ENCODE data around the gene LAD1. TPM values are rescaled to one million over a fixed set of nuclear protein-coding genes. Genes with fewer than 3 reads are reported as not detected.

LAD1 gene
- total RNA-seq, 1 experiment from 2014 or later: 30.1 TPM

GRCh38 chr1:201404055-201404454 lies 4.9 kb upstream of the LAD1 start:
- no peak overlapping the region for H2BK5ac ChIP-seq (ENCODE audit: insufficient read length, low read length)
- H3T11ph ChIP-seq (ENCODE audit: low read length): no peak overlapping the region
- no peak overlapping the region for H3K4me3 Mint-ChIP-seq
- H3K36me3 Mint-ChIP-seq (ENCODE audit: insufficient read depth in 1 of 3, low read depth in 3 of 3): peaks cover 0 to 3% (median 0%) of the 10 kb centered on the region in 3 experiments; a peak in 3 of 7 replicates
- no peak overlapping the region for H2BK120ac ChIP-seq (ENCODE audit: low read depth, low read length, poor library complexity, severe bottlenecking)
- WGBS (ENCODE audit: extremely low coverage, insufficient read length, low lambda C conversion rate): no CpG with 5 or more reads among the region's 7 CpGs
- no peak overlapping the region for H3K23ac ChIP-seq (ENCODE audit: insufficient read length, low read depth, low read length)
- no peaks in the 10 kb centered on the region for H4K20me1 ChIP-seq (ENCODE audit: control insufficient read depth, insufficient read depth, insufficient read length)
- no peak overlapping the region for H2BK15ac ChIP-seq (ENCODE audit: low read depth, low read length)
- H3K79me1 ChIP-seq (ENCODE audit: insufficient read depth, low read depth, low read length, poor library complexity, severe bottlenecking): no peaks in the 10 kb centered on the region
- peaks cover 9% of the 10 kb centered on the region for H3K23me2 ChIP-seq (ENCODE audit: insufficient read length, low read depth, low read length, poor library complexity, severe bottlenecking)
- H4K91ac ChIP-seq (ENCODE audit: insufficient read length, low read depth, low read length): no peak overlapping the region
- no peak overlapping the region for H3K56ac ChIP-seq (ENCODE audit: insufficient read length, low read depth, low read length)
- no peak overlapping the region for H2BK20ac ChIP-seq (ENCODE audit: low read depth, low read length, poor library complexity, severe bottlenecking)
- no peaks in the 10 kb centered on the region for H3K79me2 ChIP-seq (ENCODE audit: insufficient read depth, low read length)
- no peak overlapping the region for H3K27ac Mint-ChIP-seq
- H2BK12ac ChIP-seq (ENCODE audit: insufficient read length, low read depth, low read length): no peak overlapping the region
- no peaks in the 10 kb centered on the region for H3K9me3 Mint-ChIP-seq
- H3K4me1 Mint-ChIP-seq: peaks cover 17 to 19% of the 10 kb centered on the region in 2 experiments
- no peak overlapping the region for H3K9ac ChIP-seq (ENCODE audit: extremely low read depth, insufficient read length, low read length)
- no peak overlapping the region for H3K27ac ChIP-seq (ENCODE audit: insufficient read length, low read depth, low read length)
- TF ChIP-seq, protein P1, sequence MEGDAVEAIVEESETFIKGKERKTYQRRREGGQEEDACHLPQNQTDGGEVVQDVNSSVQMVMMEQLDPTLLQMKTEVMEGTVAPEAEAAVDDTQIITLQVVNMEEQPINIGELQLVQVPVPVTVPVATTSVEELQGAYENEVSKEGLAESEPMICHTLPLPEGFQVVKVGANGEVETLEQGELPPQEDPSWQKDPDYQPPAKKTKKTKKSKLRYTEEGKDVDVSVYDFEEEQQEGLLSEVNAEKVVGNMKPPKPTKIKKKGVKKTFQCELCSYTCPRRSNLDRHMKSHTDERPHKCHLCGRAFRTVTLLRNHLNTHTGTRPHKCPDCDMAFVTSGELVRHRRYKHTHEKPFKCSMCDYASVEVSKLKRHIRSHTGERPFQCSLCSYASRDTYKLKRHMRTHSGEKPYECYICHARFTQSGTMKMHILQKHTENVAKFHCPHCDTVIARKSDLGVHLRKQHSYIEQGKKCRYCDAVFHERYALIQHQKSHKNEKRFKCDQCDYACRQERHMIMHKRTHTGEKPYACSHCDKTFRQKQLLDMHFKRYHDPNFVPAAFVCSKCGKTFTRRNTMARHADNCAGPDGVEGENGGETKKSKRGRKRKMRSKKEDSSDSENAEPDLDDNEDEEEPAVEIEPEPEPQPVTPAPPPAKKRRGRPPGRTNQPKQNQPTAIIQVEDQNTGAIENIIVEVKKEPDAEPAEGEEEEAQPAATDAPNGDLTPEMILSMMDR (conservative IDR thresholded peaks at IDR 0.05): no peak
- no peak overlapping the region for H4K8ac ChIP-seq (replicated peaks; ENCODE audit: insufficient read length, low read depth, low read length)
- no peak overlapping the region for H3K4me2 ChIP-seq (ENCODE audit: insufficient read depth, insufficient read length, low read length)
- no peak for DNase-seq
- H2AFZ ChIP-seq (ENCODE audit: low read length): no peak overlapping the region
- H3K18ac ChIP-seq (ENCODE audit: insufficient read length, low read depth, low read length): no peak overlapping the region
- no peaks in the 10 kb centered on the region for H3K4me1 ChIP-seq (ENCODE audit: insufficient read depth, low read length)
- H3K27me3 Mint-ChIP-seq (ENCODE audit: low read depth): peaks cover 23% of the 10 kb centered on the region
- H4K5ac ChIP-seq (ENCODE audit: insufficient read length, low read depth, low read length): no peak overlapping the region
- H3K14ac ChIP-seq (ENCODE audit: insufficient read depth, low read length): no peak overlapping the region
- H3K9me3 ChIP-seq (ENCODE audit: control insufficient read depth, low read depth, low read length): no peaks in the 10 kb centered on the region
- no peak overlapping the region for H2AK5ac ChIP-seq (ENCODE audit: insufficient read length, low read length)
- peaks cover 5% of the 10 kb centered on the region; the same call in 1 of the 2 replicates for H3K27me3 ChIP-seq (ENCODE audit: insufficient read depth, low read length)
- no peak overlapping the region for H3K4ac ChIP-seq (ENCODE audit: low read depth, low read length)
